HUES64 (cell line): ENCODE measurements around the gene AFTPH.

Source experiments
- H3K27ac ChIP-seq: 2 replicates; pipeline ENCODE4 v1.7.0; 2013; ENCODE audit warnings: low read depth, low read length, inconsistent platforms
- H3K27me3 ChIP-seq: 2 replicates; pipeline ENCODE4 v1.6.1; 2013; ENCODE audit warnings: mild to moderate bottlenecking, low read length; ENCODE audit not compliant: insufficient read depth
- H3K36me3 ChIP-seq: 2 replicates; pipeline ENCODE4 v1.6.1; 2013; ENCODE audit warnings: mild to moderate bottlenecking, low read length; ENCODE audit not compliant: insufficient read depth
- H3K4me1 ChIP-seq: 2 replicates; pipeline ENCODE4 v1.6.1; 2013; ENCODE audit warnings: mild to moderate bottlenecking, low read length, moderate library complexity; ENCODE audit not compliant: insufficient read depth
- H3K4me3 ChIP-seq: 2 replicates; pipeline ENCODE4 v1.5.1; 2013; ENCODE audit warnings: mild to moderate bottlenecking, low read length, moderate library complexity
- H3K9ac ChIP-seq: 2 replicates; pipeline ENCODE4 v1.6.1; 2013; ENCODE audit warnings: mild to moderate bottlenecking, low read depth, low read length
- H3K9me3 ChIP-seq: 2 replicates; pipeline ENCODE4 v1.6.1; 2013; ENCODE audit warnings: low read depth, low read length; ENCODE audit not compliant: insufficient read depth
- WGBS: fragments of 150-250, 120-280 bp; methylation state at CpG from one replicate; pipeline ENCODE4 v1.1.7; 2013; ENCODE audit warnings: missing lambda C conversion rate; 5-methylcytosine and 5-hydroxymethylcytosine counted together

AFTPH gene

DNA sequence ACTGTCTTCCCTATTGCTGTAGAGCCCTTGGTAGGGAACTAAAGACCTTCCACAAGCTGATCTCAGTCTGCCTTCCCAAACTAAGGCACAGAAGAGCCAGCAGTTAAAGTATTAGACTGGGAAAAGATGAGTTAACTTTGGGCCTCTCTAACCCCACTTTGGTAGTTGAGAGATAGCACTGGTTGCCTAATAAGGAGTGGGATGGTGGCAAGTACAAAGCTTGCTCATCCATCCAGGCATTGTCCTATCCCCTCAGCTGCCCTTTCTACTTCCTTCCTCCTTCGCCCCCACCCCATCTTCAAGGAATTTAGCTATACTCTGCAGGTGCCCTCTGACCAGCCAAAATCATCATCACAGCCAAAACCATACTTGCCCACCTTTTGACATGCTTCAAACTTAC lies 22.2 kb upstream of the AFTPH start:
- no peaks in the 10 kb centered on the region for H3K27me3 ChIP-seq
- no peak overlapping the region for H3K4me3 ChIP-seq
- H3K36me3 ChIP-seq = no peaks in the 10 kb centered on the region
- peaks cover 8% of the 10 kb centered on the region; the same call in 1 of the 2 replicates for H3K4me1 ChIP-seq
- H3K27ac ChIP-seq = no peak overlapping the region
- no peaks in the 10 kb centered on the region for H3K9me3 ChIP-seq
- no peak overlapping the region for H3K9ac ChIP-seq
- WGBS = 91% methylated on average over 1 of the region's 1 CpG

DNA sequence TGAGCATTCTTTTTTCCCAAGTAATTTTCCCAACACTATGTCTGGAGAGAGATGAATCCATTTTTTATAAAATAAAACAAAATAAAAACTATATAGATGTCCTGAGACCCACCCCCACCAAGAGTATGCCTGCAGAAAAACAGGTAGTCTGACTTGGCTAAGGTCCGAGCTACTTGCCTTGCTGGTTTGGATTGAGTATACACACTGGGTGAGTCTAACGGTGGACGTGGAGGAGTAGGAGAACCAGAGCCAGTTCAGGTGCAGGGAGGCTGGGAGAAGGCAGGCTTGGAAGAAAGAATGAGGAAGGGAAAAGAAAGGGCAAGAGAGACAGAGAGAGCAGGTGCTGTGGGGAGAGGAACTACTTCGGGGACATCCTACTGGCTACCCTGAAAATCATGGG lies 21.3 kb upstream of the AFTPH start:
- Histone ChIP-seq H3K4me1 (peaks cover 8% of the 10 kb centered on the region; the same call in 1 of the 2 replicates), H3K9me3 (no peaks in the 10 kb centered on the region), H3K27me3 (no peaks in the 10 kb centered on the region), H3K36me3 (no peaks in the 10 kb centered on the region), H3K9ac (no peak overlapping the region), H3K4me3 (no peak overlapping the region), H3K27ac (no peak overlapping the region)
- 93% methylated on average over 4 of the region's 4 CpGs for WGBS

DNA sequence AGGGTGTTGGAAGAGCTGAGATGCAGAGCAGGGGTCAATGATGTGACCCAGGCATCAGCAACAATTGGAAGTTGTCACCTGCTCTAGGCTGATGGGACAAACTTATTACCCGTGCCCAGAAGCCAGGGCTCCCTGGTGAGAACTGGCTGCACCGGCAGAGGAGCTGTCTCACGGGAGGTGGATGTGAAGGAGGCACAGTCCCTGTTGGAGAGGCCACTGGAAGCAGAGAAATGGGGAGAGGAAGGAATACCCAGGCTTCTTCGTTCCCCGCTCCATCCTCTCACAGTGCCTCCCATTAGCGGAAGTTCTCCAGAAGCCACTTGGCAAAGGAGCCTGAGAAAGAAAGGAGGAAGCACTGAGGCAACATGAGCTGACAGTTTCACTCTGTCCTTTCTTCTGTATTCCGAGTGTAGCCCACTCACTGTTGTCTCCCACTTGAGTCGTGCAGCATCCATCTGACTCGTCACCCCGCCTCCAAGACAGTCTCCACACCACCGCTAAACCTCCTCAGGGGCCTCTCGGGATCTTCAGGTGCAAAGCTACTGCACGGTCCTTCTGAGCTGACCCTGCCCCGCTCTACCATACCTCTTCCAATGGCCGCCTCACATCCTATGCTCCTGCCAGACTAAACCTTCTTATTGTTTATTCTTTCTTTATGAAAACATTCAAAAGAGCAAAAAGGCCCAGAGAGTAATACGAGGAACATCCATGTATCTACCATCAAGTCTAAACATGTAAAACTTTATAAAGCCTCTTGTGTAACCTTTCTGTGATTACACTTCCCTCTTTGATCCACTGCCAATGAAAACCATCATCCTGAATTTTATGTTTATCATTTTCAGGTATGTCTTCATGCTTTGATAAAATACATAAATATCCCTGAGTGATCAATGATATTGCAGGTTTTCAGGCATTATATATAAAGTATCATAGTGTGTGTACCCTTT lies 19.1 kb upstream of the AFTPH start:
- H3K4me1 ChIP-seq = no peaks in the 10 kb centered on the region
- no peaks in the 10 kb centered on the region for H3K27me3 ChIP-seq
- 88% methylated on average over 16 of the region's 16 CpGs for WGBS
- no peak overlapping the region for H3K9ac ChIP-seq
- no peaks in the 10 kb centered on the region for H3K9me3 ChIP-seq
- no peaks in the 10 kb centered on the region for H3K36me3 ChIP-seq
- H3K27ac ChIP-seq = no peak overlapping the region
- H3K4me3 ChIP-seq = no peak overlapping the region

DNA sequence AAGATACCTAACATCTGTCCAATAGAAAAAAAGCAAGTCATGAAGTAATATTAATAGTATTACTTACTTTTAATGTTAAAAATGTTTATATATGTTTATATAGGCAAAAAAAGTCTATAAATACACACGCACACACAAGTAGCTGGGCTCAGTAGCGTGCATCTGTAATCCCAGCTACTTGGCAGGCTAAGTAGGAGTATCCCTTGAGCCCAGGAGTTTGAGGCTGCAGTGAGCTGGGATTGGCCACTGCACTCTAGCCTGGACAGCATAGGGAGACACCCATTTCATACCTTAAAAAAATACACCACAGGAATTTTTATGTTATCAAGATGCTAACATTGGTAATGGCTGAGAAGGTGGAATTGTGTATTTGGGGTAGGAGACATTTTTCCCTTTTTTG lies 17.4 kb upstream of the AFTPH start:
- Histone ChIP-seq H3K36me3 (no peaks in the 10 kb centered on the region), H3K27me3 (no peaks in the 10 kb centered on the region), H3K4me3 (no peak overlapping the region), H3K9ac (no peak overlapping the region), H3K4me1 (no peaks in the 10 kb centered on the region), H3K27ac (no peak overlapping the region), H3K9me3 (no peaks in the 10 kb centered on the region)
- WGBS = 94% methylated on average over 2 of the region's 2 CpGs

DNA sequence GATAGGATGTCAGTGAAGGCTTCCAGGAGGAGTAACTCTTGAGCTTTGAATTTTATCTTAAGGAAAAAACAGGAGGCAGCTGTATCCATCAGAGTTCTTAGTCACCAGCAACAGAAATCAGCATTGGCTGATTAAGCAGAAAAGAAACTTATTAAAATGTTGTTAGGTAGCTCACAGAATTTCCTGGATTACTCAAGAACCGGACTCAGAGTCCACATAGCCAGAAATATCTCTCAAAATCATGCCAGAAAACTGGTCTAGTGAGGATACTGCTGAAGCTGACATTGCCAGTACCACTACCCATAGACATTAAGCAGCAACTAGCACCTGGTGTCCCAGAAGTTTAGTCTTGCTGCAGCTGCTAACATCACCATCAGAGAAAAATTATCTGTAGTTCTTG lies 10.1 kb upstream of the AFTPH start:
- 96% methylated on average over 1 of the region's 1 CpG for WGBS
- no peak overlapping the region for H3K4me3 ChIP-seq
- H3K9ac ChIP-seq = no peak overlapping the region
- no peaks in the 10 kb centered on the region for H3K9me3 ChIP-seq
- no peaks in the 10 kb centered on the region for H3K4me1 ChIP-seq
- no peaks in the 10 kb centered on the region for H3K36me3 ChIP-seq
- no peak overlapping the region for H3K27ac ChIP-seq
- no peaks in the 10 kb centered on the region for H3K27me3 ChIP-seq

DNA sequence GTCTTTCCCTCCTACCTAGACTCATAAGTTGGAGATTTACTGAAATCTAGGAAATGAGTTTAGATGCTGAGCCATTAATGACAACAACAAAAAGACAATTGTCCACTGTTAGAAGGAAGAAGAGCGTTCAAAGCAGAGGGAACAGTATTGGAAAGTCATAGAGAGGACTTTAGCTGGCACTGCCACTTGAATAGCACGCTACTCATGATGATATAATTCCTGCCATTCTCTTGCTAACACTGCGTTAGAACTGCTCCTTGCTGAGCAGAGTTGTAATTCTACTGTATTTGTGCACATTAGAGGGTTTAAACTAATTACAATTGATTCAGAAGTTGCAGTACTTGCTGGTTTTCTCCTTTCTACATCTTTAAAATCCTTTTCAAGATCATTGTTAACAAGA lies 9.0 kb upstream of the AFTPH start:
- Histone ChIP-seq H3K9me3 (no peaks in the 10 kb centered on the region), H3K4me3 (no peak overlapping the region), H3K27me3 (no peaks in the 10 kb centered on the region), H3K9ac (no peak overlapping the region), H3K27ac (no peak overlapping the region), H3K4me1 (no peaks in the 10 kb centered on the region), H3K36me3 (no peaks in the 10 kb centered on the region)
- WGBS = 90% methylated on average over 3 of the region's 3 CpGs

DNA sequence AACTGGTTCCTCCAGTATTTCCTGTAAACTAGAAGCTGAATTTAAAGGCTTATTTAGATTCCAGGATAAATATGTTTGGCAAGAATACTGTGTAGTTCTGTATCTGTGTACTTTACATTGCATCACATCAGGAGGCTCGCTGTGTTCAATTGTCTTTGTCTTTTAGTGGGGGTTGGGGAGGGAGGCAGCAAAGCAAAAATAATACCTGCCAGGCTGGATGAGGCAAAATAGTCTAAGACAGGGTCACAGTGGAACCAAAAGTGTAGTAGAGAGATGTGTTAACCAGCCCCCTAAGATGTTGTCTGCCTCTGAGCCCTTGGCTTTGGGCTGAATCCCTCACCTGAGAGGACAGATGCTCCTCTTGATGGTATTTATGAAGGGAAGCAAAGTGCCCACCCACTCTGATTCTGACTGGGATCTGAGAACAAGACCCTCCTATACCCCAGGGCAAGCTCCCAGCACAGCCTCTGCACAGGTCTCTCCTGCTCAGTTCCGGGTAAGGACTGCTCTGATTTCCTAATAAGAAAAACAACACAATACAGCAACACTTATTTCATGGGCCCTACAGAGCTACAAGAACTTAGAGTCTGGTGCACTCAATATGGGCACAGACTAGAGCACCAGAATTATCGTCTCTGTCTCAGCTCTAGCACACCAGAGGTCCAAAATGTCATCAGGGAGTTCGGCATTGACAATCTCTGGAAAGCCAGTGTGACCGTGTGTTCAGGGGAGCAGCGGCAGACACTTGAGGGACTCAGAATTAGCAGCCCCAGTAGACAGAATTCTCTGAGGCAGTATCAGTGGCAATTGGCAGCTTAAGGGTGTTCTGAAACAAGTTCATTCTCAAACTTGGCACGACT lies 7.2 kb upstream of the AFTPH start:
- no peaks in the 10 kb centered on the region for H3K9me3 ChIP-seq
- no peak overlapping the region for H3K4me3 ChIP-seq
- whole genome bisulfite sequencing = 92% methylated on average over 7 of the region's 7 CpGs
- H3K36me3 ChIP-seq = no peaks in the 10 kb centered on the region
- H3K27me3 ChIP-seq = no peaks in the 10 kb centered on the region
- H3K4me1 ChIP-seq = no peaks in the 10 kb centered on the region
- H3K27ac ChIP-seq = no peak overlapping the region
- no peak overlapping the region for H3K9ac ChIP-seq

DNA sequence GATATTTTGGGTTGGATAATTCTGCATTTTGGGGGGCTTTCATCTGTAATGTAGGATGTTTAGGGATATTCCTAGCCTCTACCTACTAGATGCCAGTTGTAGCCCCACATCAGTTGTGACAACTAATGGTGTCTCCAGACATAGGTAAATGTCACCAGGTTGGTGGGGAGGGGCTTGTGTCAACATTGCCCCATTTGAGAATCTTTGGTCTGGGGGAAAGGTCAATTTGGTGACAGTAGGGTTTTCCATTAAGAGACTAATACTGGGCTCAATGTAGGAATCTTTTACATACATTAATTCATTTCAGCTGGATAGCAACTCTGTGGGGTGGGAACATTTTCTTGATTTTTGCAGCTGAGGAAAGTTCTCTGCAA lies 6.6 kb upstream of the AFTPH start:
- Histone ChIP-seq H3K4me3 (no peak overlapping the region), H3K9ac (no peak overlapping the region), H3K36me3 (no peaks in the 10 kb centered on the region), H3K9me3 (no peaks in the 10 kb centered on the region), H3K27ac (no peak overlapping the region), H3K4me1 (no peaks in the 10 kb centered on the region), H3K27me3 (peaks cover 3% of the 10 kb centered on the region; the same call in 1 of the 2 replicates)

DNA sequence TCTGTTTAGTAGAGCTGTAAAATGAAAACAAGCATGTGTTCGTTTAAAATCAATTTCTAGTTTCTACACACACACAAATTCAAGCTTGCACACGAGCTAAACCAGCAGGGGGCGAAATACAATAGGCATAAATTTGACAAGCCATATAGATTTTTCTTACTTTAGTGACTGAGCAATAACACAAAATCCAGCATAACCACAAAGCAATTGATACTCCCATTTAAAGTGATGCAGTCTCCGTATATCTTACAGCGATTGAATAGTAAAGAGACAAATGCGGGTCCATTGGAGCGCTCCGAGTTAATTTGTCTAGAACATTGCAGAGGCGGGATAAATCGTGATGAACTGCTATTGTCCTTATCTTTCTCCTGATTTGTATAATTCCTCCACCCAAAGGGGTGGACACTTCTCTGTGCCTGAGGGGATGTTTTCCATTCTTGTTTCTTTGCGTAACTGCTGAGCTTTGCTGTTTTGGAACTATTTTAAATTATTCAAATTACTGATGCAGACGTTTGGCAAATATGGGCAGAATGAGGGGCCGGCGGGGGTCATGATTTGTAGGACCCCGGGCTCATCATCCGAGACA lies 1.2 kb upstream of the AFTPH start:
- 6% methylated on average over 16 of the region's 16 CpGs for WGBS
- H3K36me3 ChIP-seq = no peaks in the 10 kb centered on the region
- H3K27ac ChIP-seq = no peak overlapping the region
- H3K4me1 ChIP-seq = peaks cover 13% of the 10 kb centered on the region; the same call in 1 of the 2 replicates
- 0 out of 2 replicates have a peak overlapping the region, but pooled peaks have one; percentile 29 for H3K9ac ChIP-seq
- H3K4me3 ChIP-seq = peak overlapping the region; percentile 91
- H3K27me3 ChIP-seq = peaks cover 5% of the 10 kb centered on the region; the same call in 1 of the 2 replicates
- H3K9me3 ChIP-seq = no peaks in the 10 kb centered on the region

DNA sequence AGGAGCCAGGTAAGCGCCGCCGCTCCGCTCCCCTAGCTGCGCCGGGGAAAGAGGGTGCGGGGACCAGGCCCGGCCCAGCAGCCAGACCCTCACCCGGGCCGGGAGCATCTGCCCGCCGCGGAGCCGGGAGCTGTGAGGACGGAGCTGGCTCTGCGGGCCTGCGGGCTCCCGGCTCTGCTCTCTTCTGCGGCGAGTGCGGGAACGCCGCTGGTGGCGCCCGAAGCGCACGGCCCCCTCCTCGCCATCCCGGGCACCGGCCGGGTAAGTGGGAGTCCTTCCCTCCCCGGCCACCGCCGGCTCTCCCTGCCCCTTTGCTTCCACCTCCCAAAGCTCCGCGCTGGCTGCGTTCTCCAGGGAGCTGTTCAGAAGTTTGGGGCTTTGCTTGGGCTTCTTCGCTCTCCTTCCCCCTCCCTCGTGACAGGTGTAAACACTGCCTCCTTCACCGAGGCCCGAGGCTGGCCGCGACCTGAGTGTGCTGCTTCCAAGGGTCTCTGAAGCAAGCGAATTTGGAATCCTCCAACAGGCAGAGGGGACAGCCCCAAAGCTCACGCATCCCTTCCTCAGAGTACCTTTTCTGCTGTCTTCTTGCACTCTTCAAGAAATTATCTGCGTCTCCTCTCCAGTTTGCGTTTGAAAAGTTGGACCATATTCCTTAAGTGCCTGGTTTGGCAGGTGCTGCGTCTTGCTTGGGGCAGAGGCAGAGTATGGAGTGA lies 632 bp downstream of the AFTPH start:
- Histone ChIP-seq H3K9ac (peak overlapping the region; percentile 71), H3K36me3 (no peaks in the 10 kb centered on the region), H3K9me3 (no peaks in the 10 kb centered on the region), H3K27ac (peak overlapping the region; percentile 73; the same call in 1 of the 2 replicates), H3K4me1 (peaks cover 13% of the 10 kb centered on the region; the same call in 1 of the 2 replicates), H3K27me3 (peaks cover 5% of the 10 kb centered on the region; the same call in 1 of the 2 replicates), H3K4me3 (peak overlapping the region; percentile 91)
- whole genome bisulfite sequencing = under 1% methylated on average over 48 of the region's 48 CpGs
